Measurements from ENCODE around the gene USP17L10.
"Not testable (repeated sequence)": the region's sequence is repeated elsewhere in the genome, so short reads cannot be mapped to it uniquely, and the experiment has no call there.

Gene USP17L10

GRCh38 chr4:9210357-9210756 lies at the start of gene USP17L10:
Gene USP17L10, plus strand, starts transcription at chr4:9210657. Its CDS starts 0 bp downstream, at chr4:9210657.
- not testable (repeated sequence) for DNase-seq (ENCODE audit: low read depth)

- DNase-seq (ENCODE audit: low read depth) = not testable (repeated sequence)
Observed at GRCh38 chr4:9165990-9166389, 44.5 kb upstream of the USP17L10 start.

- not testable (repeated sequence) for DNase-seq (ENCODE audit: low read depth)
Observed at GRCh38 chr4:9169791-9170459, 40.5 kb upstream of the USP17L10 start, which contains the start of gene FAM90A26. Gene FAM90A26, plus strand, starts transcription at chr4:9170409. Its CDS starts 2,764 bp downstream, at chr4:9173173.

- not testable (repeated sequence) for DNase-seq (ENCODE audit: low read depth)
Observed at GRCh38 chr4:9214701-9215100, 4.2 kb downstream of the USP17L10 start.

- DNase-seq (ENCODE audit: low read depth) = not testable (repeated sequence)
Observed at GRCh38 chr4:9215105-9215504, 4.6 kb downstream of the USP17L10 start, which contains the start of gene USP17L11. Gene USP17L11, plus strand, starts transcription at chr4:9215405. Its CDS starts 0 bp downstream, at chr4:9215405.

GRCh38 chr4:9219852-9220251 lies 9.4 kb downstream of the USP17L10 start, which contains the start of gene USP17L12:
Gene USP17L12, plus strand, starts transcription at chr4:9220152. Its CDS starts 0 bp downstream, at chr4:9220152.
- not testable (repeated sequence) for DNase-seq (ENCODE audit: low read depth)

- DNase-seq (ENCODE audit: low read depth) = not testable (repeated sequence)
Observed at GRCh38 chr4:9224596-9224995, 14.1 kb downstream of the USP17L10 start, which contains the start of gene USP17L13. Gene USP17L13, plus strand, starts transcription at chr4:9224896. Its CDS starts 0 bp downstream, at chr4:9224896.

GRCh38 chr4:9230249-9230648 lies 19.8 kb downstream of the USP17L10 start:
- not testable (repeated sequence) for DNase-seq (ENCODE audit: low read depth)

- not testable (repeated sequence) for DNase-seq (ENCODE audit: low read depth)
Observed at GRCh38 chr4:9234085-9234484, 23.6 kb downstream of the USP17L10 start, which contains the start of gene USP17L15. Gene USP17L15, plus strand, starts transcription at chr4:9234385. Its CDS starts 0 bp downstream, at chr4:9234385.

GRCh38 chr4:9238461-9238860 lies 28.0 kb downstream of the USP17L10 start:
- not testable (repeated sequence) for DNase-seq (ENCODE audit: low read depth)

- DNase-seq (ENCODE audit: low read depth) = not testable (repeated sequence)
Observed at GRCh38 chr4:9243579-9243978, 33.1 kb downstream of the USP17L10 start, which contains the start of gene USP17L17. Gene USP17L17, plus strand, starts transcription at chr4:9243879. Its CDS starts 0 bp downstream, at chr4:9243879.

GRCh38 chr4:9247953-9248680 lies 37.7 kb downstream of the USP17L10 start, which contains the start of gene USP17L18:
Gene USP17L18, plus strand, starts transcription at chr4:9248630. Its CDS starts 0 bp downstream, at chr4:9248630.
- not testable (repeated sequence) for DNase-seq (ENCODE audit: low read depth)

GRCh38 chr4:9253078-9253477 lies 42.6 kb downstream of the USP17L10 start, which contains the start of gene USP17L19:
Gene USP17L19, plus strand, starts transcription at chr4:9253378. Its CDS starts 0 bp downstream, at chr4:9253378.
- DNase-seq (ENCODE audit: low read depth) = not testable (repeated sequence)

- DNase-seq (ENCODE audit: low read depth) = not testable (repeated sequence)
Observed at GRCh38 chr4:9257824-9258223, 47.4 kb downstream of the USP17L10 start, which contains the start of gene USP17L20. Gene USP17L20, plus strand, starts transcription at chr4:9258124. Its CDS starts 0 bp downstream, at chr4:9258124.
